Gastrocnemius medialis (tissue), 4 donors: ENCODE results near the gene CHST11.

Source experiments
- CTCF ChIP-seq, 5 experiments: fragments of 450-650 bp in 3 of 5; fragments of 200-600 bp in 2 of 5; sonication (generic) in 2 of 5; IDR thresholded peaks in 4 of 5; conservative IDR thresholded peaks in 1 of 5; 1 replicate in 4 of 5; 2 replicates in 1 of 5; pipeline ENCODE4 v1.5.1; 2016 to 2019; ENCODE audit warnings: antibody characterized with exemption in 5 of 5, mild to moderate bottlenecking in 3 of 5, moderate library complexity in 3 of 5
- POLR2A ChIP-seq, 2 donors: fragments of 450-650 bp; IDR thresholded peaks; one replicate each; pipeline ENCODE4 v1.6.1; 2017; ENCODE audit warnings: antibody characterized with exemption in 2 of 2, mild to moderate bottlenecking in 2 of 2, moderate library complexity in 2 of 2

GRCh38 chr12:104410326-104410725, 46.4 kb upstream of the CHST11 start:
- no peak for TF ChIP-seq CTCF (IDR thresholded peaks at IDR 0.05 in 4 of 5, conservative IDR thresholded peaks at IDR 0.05 in 1 of 5)
- no peak for TF ChIP-seq POLR2A (IDR thresholded peaks at IDR 0.05)
